ENCODE results near the gene HABP4.

DNA sequence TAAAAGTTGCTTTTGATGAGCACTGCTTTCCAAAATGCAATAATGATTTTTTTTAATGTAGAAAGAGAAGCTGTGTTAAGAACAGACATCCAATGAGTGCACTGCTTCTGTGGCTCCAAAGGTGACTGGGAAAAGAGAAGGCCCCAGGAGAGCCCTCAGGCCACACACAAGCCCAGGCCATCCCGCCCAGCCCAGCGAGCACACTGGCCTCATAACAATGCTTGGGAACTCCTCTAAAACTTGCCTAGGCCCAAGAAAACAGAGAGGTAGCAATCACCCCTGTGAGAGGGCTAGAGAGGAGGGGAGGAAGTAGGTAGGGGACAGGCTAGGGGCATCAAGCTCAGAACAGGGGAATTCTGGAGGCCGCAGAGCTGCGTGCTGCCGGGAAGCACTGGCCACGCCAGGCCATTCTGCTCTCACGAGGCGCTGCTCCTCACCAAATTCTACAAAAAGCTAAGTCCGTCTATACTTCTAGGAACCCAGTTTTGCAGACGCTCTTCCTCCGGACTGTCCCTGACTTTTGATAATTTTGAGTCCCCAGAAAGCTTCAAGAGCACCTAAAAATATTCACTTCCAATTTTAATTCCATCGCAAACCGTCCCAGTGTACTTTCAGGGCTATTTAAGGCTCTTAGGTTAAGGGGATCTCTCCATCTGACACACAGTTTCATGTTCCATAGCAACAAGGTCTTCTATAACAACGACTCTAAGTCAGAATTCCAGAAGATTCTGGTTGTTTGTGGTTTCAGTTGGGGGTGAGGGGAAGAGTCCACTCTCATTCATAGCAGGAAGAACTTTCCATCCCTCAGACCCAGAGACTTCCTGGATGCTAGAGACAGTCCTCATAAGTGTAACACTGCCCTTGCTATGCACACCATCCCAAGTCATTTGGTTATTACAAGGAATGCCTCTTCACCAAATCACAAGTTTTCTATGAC lies 51.0 kb downstream of the HABP4 start:
- TF ChIP-seq, protein P1, sequence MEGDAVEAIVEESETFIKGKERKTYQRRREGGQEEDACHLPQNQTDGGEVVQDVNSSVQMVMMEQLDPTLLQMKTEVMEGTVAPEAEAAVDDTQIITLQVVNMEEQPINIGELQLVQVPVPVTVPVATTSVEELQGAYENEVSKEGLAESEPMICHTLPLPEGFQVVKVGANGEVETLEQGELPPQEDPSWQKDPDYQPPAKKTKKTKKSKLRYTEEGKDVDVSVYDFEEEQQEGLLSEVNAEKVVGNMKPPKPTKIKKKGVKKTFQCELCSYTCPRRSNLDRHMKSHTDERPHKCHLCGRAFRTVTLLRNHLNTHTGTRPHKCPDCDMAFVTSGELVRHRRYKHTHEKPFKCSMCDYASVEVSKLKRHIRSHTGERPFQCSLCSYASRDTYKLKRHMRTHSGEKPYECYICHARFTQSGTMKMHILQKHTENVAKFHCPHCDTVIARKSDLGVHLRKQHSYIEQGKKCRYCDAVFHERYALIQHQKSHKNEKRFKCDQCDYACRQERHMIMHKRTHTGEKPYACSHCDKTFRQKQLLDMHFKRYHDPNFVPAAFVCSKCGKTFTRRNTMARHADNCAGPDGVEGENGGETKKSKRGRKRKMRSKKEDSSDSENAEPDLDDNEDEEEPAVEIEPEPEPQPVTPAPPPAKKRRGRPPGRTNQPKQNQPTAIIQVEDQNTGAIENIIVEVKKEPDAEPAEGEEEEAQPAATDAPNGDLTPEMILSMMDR (IDR thresholded peaks at IDR 0.05; ENCODE audit: low read length), result no peak
- TF ChIP-seq EZH2 (IDR thresholded peaks at IDR 0.05; ENCODE audit: borderline replicate concordance, low read length), result no peak
